Astrocyte (in vitro differentiated cells and primary cell): ENCODE results near the gene MYO3B. TPM values are rescaled to one million over a fixed set of nuclear protein-coding genes. Genes with fewer than 3 reads are reported as not detected.
A peak's percentile ranks its signal among the peaks of the same experiment; 100 is the strongest.

Experiments used
- DNase-seq: peaks from one replicate; pipeline ENCODE4 v3.0.0-alpha.2; 2010; ENCODE audit warnings: low read depth
- FAIRE-seq: peaks from 2 replicates; lab custom pipeline; 2011; peaks lifted over from hg19 to GRCh38; lab: Jason Lieb, UNC
- H2AFZ ChIP-seq: 2 replicates; pipeline ENCODE4 v1.6.0; 2012; ENCODE audit warnings: low read depth, low read length, inconsistent platforms
- H3K27ac ChIP-seq: 2 replicates; pipeline ENCODE4 v1.5.1; 2011; ENCODE audit warnings: low read depth, low read length, inconsistent platforms
- H3K27me3 ChIP-seq: 2 replicates; pipeline ENCODE4 v1.6.0; 2011; ENCODE audit warnings: low read length, inconsistent platforms; ENCODE audit not compliant: insufficient read depth
- H3K36me3 ChIP-seq: 2 replicates; pipeline ENCODE4 v1.5.1; 2011; ENCODE audit warnings: low read length, inconsistent platforms; ENCODE audit not compliant: insufficient read depth
- H3K4me1 ChIP-seq: 2 replicates; pipeline ENCODE4 v1.5.1; 2011; ENCODE audit warnings: low read length, inconsistent platforms; ENCODE audit not compliant: insufficient read depth
- H3K4me2 ChIP-seq: 2 replicates; pipeline ENCODE4 v1.6.0; 2012; ENCODE audit warnings: low read length, inconsistent platforms
- H3K4me3 ChIP-seq: 2 replicates; pipeline ENCODE4 v1.5.1; 2011; ENCODE audit warnings: low read depth, mild to moderate bottlenecking, low read length, inconsistent platforms; ENCODE audit not compliant: insufficient read depth
- H3K79me2 ChIP-seq: 2 replicates; pipeline ENCODE4 v1.6.0; 2012; ENCODE audit warnings: mild to moderate bottlenecking, low read length, inconsistent platforms; ENCODE audit not compliant: insufficient read depth
- H3K9ac ChIP-seq: 2 replicates; pipeline ENCODE4 v1.6.0; 2012; ENCODE audit warnings: mild to moderate bottlenecking, low read length, inconsistent platforms
- H3K9me3 ChIP-seq: 2 replicates; pipeline ENCODE4 v1.5.1; 2012; ENCODE audit warnings: low read depth, mild to moderate bottlenecking, low read length, inconsistent platforms; ENCODE audit not compliant: insufficient read depth
- H4K20me1 ChIP-seq: 2 replicates; pipeline ENCODE4 v1.6.0; 2012; ENCODE audit warnings: low read length, inconsistent platforms; ENCODE audit not compliant: insufficient read depth
- H3K27ac Mint-ChIP-seq: one replicate; pipeline ENCODE4 v1.8.0; 2021; ENCODE audit warnings: mild to moderate bottlenecking, mixed read lengths; ENCODE audit not compliant: unreplicated experiment
- H3K27me3 Mint-ChIP-seq: one replicate; pipeline ENCODE4 v1.8.0; 2021; ENCODE audit warnings: low read depth, mixed read lengths; ENCODE audit not compliant: unreplicated experiment
- H3K36me3 Mint-ChIP-seq: one replicate; pipeline ENCODE4 v1.8.0; 2021; ENCODE audit warnings: low read depth, mixed read lengths; ENCODE audit not compliant: unreplicated experiment
- H3K4me1 Mint-ChIP-seq: one replicate; pipeline ENCODE4 v1.8.0; 2021; ENCODE audit warnings: low read depth, mixed read lengths; ENCODE audit not compliant: unreplicated experiment
- H3K4me3 Mint-ChIP-seq: one replicate; pipeline ENCODE4 v1.8.0; 2021; ENCODE audit warnings: mild to moderate bottlenecking, moderate library complexity, mixed read lengths; ENCODE audit not compliant: unreplicated experiment
- H3K9me3 Mint-ChIP-seq: one replicate; pipeline ENCODE4 v1.8.0; 2021; ENCODE audit warnings: mild to moderate bottlenecking, mixed read lengths; ENCODE audit not compliant: unreplicated experiment
- CTCF ChIP-seq: IDR thresholded peaks from 2 replicates; pipeline ENCODE4 v1.5.1; 2011; ENCODE audit warnings: low read depth, mild to moderate bottlenecking, inconsistent platforms, low read length, moderate library complexity; ENCODE audit not compliant: insufficient read depth
- EZH2 ChIP-seq: IDR thresholded peaks from 2 replicates; pipeline ENCODE4 v1.6.1; 2012; ENCODE audit warnings: mild to moderate bottlenecking, low read length, inconsistent platforms; ENCODE audit not compliant: insufficient read depth
- total RNA-seq: library from RNA; stranded (reverse); gene quantifications from 2 replicates; pipeline ENCODE4 v1.2.1, GENCODE V29; 2021

MYO3B gene
- total RNA-seq, 1 donor from 2014 or later: not detected

GRCh38 chr2:170235860-170236679 is 58.1 kb downstream of the MYO3B start:
- Mint-ChIP-seq H3K36me3 (no peaks in the 10 kb centered on the region), H3K9me3 (no peaks in the 10 kb centered on the region), H3K27ac (no peak overlapping the region), H3K4me1 (no peaks in the 10 kb centered on the region), H3K27me3 (peaks cover 16% of the 10 kb centered on the region), H3K4me3 (no peak overlapping the region)
- Histone ChIP-seq H3K4me1 (no peaks in the 10 kb centered on the region), H3K36me3 (no peaks in the 10 kb centered on the region), H3K79me2 (no peaks in the 10 kb centered on the region), H4K20me1 (no peaks in the 10 kb centered on the region), H3K27ac (no peak overlapping the region), H3K9ac (no peak overlapping the region), H3K4me3 (no peak overlapping the region), H3K4me2 (no peak overlapping the region), H2AFZ (no peak overlapping the region), H3K9me3 (no peaks in the 10 kb centered on the region), H3K27me3 (peaks cover 10% of the 10 kb centered on the region)
- DNase-seq (peak; percentile 33), FAIRE-seq (no peak)
- peak; percentile 48 for TF ChIP-seq CTCF
- TF ChIP-seq EZH2: no peak

GRCh38 chr2:170236680-170237047 is 58.7 kb downstream of the MYO3B start:
- peaks cover 13% of the 10 kb centered on the region for H3K27me3 ChIP-seq
- H3K79me2 ChIP-seq: no peaks in the 10 kb centered on the region
- H3K9me3 ChIP-seq: no peaks in the 10 kb centered on the region
- no peak overlapping the region for H3K4me2 ChIP-seq
- Mint-ChIP-seq H3K27me3 (peaks cover 20% of the 10 kb centered on the region), H3K4me3 (no peak overlapping the region), H3K9me3 (no peaks in the 10 kb centered on the region), H3K4me1 (no peaks in the 10 kb centered on the region), H3K36me3 (no peaks in the 10 kb centered on the region), H3K27ac (no peak overlapping the region)
- TF ChIP-seq EZH2 (no peak), CTCF (no peak)
- H2AFZ ChIP-seq: no peak overlapping the region
- FAIRE-seq (no peak), DNase-seq (no peak)
- no peak overlapping the region for H3K9ac ChIP-seq
- no peak overlapping the region for H3K27ac ChIP-seq
- no peaks in the 10 kb centered on the region for H3K36me3 ChIP-seq
- no peaks in the 10 kb centered on the region for H4K20me1 ChIP-seq
- no peak overlapping the region for H3K4me3 ChIP-seq
- H3K4me1 ChIP-seq: no peaks in the 10 kb centered on the region

DNA sequence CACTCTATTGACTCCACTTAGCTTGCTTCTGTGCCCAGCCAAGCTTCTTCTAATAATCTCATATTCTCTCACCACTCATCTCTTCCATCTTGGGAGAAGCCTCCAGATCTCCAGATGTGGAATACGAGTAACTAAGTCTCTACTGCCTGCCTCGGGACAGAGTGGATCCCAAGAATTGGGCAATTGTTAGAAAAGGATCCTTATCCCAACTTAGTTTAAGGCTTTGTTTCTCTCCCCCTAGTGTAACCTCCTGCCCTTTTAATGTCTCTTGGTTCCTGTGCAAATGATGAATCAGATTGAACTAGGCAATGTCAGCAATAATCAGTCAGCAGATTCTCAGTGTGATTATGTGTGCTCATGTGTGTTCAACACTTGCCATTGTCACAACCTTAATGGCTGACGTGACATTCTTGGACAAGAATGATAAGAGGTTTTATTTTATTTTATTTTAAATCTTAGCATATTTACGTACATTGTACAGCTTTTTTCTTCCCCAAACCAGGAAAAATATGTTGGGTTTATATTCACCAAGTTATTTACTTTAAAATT is 59.7 kb downstream of the MYO3B start:
- Histone ChIP-seq H3K9ac (no peak overlapping the region), H3K9me3 (no peaks in the 10 kb centered on the region), H4K20me1 (no peaks in the 10 kb centered on the region), H3K79me2 (no peaks in the 10 kb centered on the region), H3K4me2 (no peak overlapping the region), H3K4me3 (no peak overlapping the region), H3K36me3 (no peaks in the 10 kb centered on the region), H3K27me3 (peaks cover 13% of the 10 kb centered on the region), H2AFZ (no peak overlapping the region), H3K27ac (no peak overlapping the region), H3K4me1 (no peaks in the 10 kb centered on the region)
- no peaks in the 10 kb centered on the region for H3K36me3 Mint-ChIP-seq
- peaks cover 20% of the 10 kb centered on the region for H3K27me3 Mint-ChIP-seq
- TF ChIP-seq CTCF (no peak), EZH2 (no peak)
- H3K27ac Mint-ChIP-seq: no peak overlapping the region
- no peak for DNase-seq
- no peak overlapping the region for H3K4me3 Mint-ChIP-seq
- H3K9me3 Mint-ChIP-seq: no peaks in the 10 kb centered on the region
- H3K4me1 Mint-ChIP-seq: no peaks in the 10 kb centered on the region
- no peak for FAIRE-seq
